Measurements from ENCODE around the gene ERG. TPM values are rescaled to one million over a fixed set of nuclear protein-coding genes. Genes with fewer than 3 reads are reported as not detected.

The ERG gene
- total RNA-seq, 1 donor from 2014 or later: not detected

- no peaks in the 10 kb centered on the region for H3K36me3 Mint-ChIP-seq (ENCODE audit: insufficient read depth)
- no peak for TF ChIP-seq CTCF (IDR thresholded peaks at IDR 0.05; ENCODE audit: unreplicated experiment)
- DNase-seq (ENCODE audit: low spot score, unreplicated experiment): no peak
- no peak overlapping the region for H3K4me3 Mint-ChIP-seq (ENCODE audit: low read depth)
- H3K4me1 Mint-ChIP-seq (ENCODE audit: low read depth): peaks cover 25% of the 10 kb centered on the region
- no peak overlapping the region for H3K27ac Mint-ChIP-seq
- no peaks in the 10 kb centered on the region for H3K27me3 Mint-ChIP-seq
- no peaks in the 10 kb centered on the region for H3K9me3 Mint-ChIP-seq (ENCODE audit: low read depth)
Observed at GRCh38 chr21:38486221-38486620, 12.1 kb downstream of the ERG start.

GRCh38 chr21:38479641-38480525, 18.4 kb downstream of the ERG start:
- Mint-ChIP-seq H3K27ac (no peak overlapping the region), H3K4me3 (ENCODE audit: low read depth) (no peak overlapping the region), H3K4me1 (ENCODE audit: low read depth) (no peaks in the 10 kb centered on the region), H3K36me3 (ENCODE audit: insufficient read depth) (no peaks in the 10 kb centered on the region), H3K27me3 (peaks cover 16% of the 10 kb centered on the region), H3K9me3 (ENCODE audit: low read depth) (no peaks in the 10 kb centered on the region)
- DNase-seq (ENCODE audit: low spot score, unreplicated experiment): no peak
- TF ChIP-seq CTCF (IDR thresholded peaks at IDR 0.05; ENCODE audit: unreplicated experiment): no peak

- no peak for TF ChIP-seq CTCF (IDR thresholded peaks at IDR 0.05; ENCODE audit: unreplicated experiment)
- no peak for DNase-seq (ENCODE audit: low spot score, unreplicated experiment)
- no peaks in the 10 kb centered on the region for H3K36me3 Mint-ChIP-seq (ENCODE audit: insufficient read depth)
- no peaks in the 10 kb centered on the region for H3K4me1 Mint-ChIP-seq (ENCODE audit: low read depth)
- H3K27me3 Mint-ChIP-seq: peaks cover 16% of the 10 kb centered on the region
- H3K27ac Mint-ChIP-seq: no peak overlapping the region
- H3K9me3 Mint-ChIP-seq (ENCODE audit: low read depth): no peaks in the 10 kb centered on the region
- no peak overlapping the region for H3K4me3 Mint-ChIP-seq (ENCODE audit: low read depth)
Observed at GRCh38 chr21:38478782-38479181, 19.5 kb downstream of the ERG start.

- Mint-ChIP-seq H3K36me3 (ENCODE audit: insufficient read depth) (no peaks in the 10 kb centered on the region), H3K27me3 (peaks cover 19% of the 10 kb centered on the region), H3K27ac (no peak overlapping the region), H3K4me3 (ENCODE audit: low read depth) (no peak overlapping the region), H3K9me3 (ENCODE audit: low read depth) (no peaks in the 10 kb centered on the region), H3K4me1 (ENCODE audit: low read depth) (no peaks in the 10 kb centered on the region)
- DNase-seq (ENCODE audit: low spot score, unreplicated experiment): no peak
- no peak for TF ChIP-seq CTCF (IDR thresholded peaks at IDR 0.05; ENCODE audit: unreplicated experiment)
Observed at GRCh38 chr21:38477226-38477625, 21.1 kb downstream of the ERG start.

- Mint-ChIP-seq H3K9me3 (ENCODE audit: low read depth) (no peaks in the 10 kb centered on the region), H3K4me3 (ENCODE audit: low read depth) (no peak overlapping the region), H3K36me3 (ENCODE audit: insufficient read depth) (no peaks in the 10 kb centered on the region), H3K27ac (no peak overlapping the region), H3K4me1 (ENCODE audit: low read depth) (no peaks in the 10 kb centered on the region), H3K27me3 (peaks cover 23% of the 10 kb centered on the region)
- no peak for TF ChIP-seq CTCF (IDR thresholded peaks at IDR 0.05; ENCODE audit: unreplicated experiment)
- DNase-seq (ENCODE audit: low spot score, unreplicated experiment): no peak
Observed at GRCh38 chr21:38476385-38476784, 21.9 kb downstream of the ERG start.
